Erythroblast (primary cell): ENCODE measurements around the gene ANP32B.
"Not testable (repeated sequence)": the region's sequence is repeated elsewhere in the genome, so short reads cannot be mapped to it uniquely, and the experiment has no call there.

Experiments
- GATA1 ChIP-seq: IDR thresholded peaks from 2 replicates; pipeline ENCODE4 v1.6.1; 2011; ENCODE audit warnings: low read depth, mild to moderate bottlenecking, control low read depth, low read length, moderate library complexity
- POLR2A ChIP-seq: IDR thresholded peaks from 2 replicates; pipeline ENCODE4 v1.6.1; 2011; ENCODE audit warnings: mild to moderate bottlenecking, low read length

DNA sequence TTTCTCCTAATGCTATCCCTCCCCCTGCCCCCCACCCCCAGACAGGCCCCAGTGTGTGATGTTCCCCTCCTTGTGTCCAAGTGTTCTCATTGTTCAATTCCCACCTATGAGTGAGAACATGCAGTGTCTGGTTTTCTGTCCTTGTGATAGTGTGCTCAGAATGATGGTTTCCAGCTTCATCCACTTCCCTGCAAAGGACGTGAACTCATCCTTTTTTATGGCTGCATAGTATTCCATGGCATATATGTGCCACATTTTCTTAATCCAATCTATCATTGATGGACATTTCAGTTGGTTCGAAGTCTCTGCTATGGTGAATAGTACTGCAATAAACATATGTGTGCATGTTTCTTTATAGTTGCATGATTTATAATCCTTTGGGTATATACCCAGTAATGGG is 37.7 kb upstream of the ANP32B start:
- not testable (repeated sequence) for TF ChIP-seq POLR2A, GATA1
